Endothelial cell of umbilical vein (primary cell): ENCODE measurements around the gene KCTD5. TPM values are rescaled to one million over a fixed set of nuclear protein-coding genes. Genes with fewer than 3 reads are reported as not detected.

Experiments used
- BruUV-seq: library from RNA; stranded (reverse); fragments of 400-500 nt; replicated peaks from 2 replicates; lab custom pipeline; 2021; lab: Mats Ljungman, UMichigan
- CTCF ChIA-PET: fragments of 300-600, 350-600 bp; sonication (Branson Sonifier 250); formaldehyde crosslinking; loops from one replicate; lab custom pipeline; 2021; ENCODE audit warnings: antibody characterized with exemption, inconsistent platforms; lab: Charles Lee
- POLR2A ChIA-PET: fragments of 300-600, 350-600 bp; sonication (Branson Sonifier 250); formaldehyde crosslinking; loops from one replicate; lab custom pipeline; 2021; ENCODE audit warnings: antibody characterized with exemption, inconsistent platforms; lab: Charles Lee
- DNase-seq: peaks from one replicate; pipeline ENCODE4 v3.0.0-alpha.2; 2011; ENCODE audit warnings: low read depth, low spot score
- FAIRE-seq: peaks from 2 replicates; lab custom pipeline; 2011; peaks lifted over from hg19 to GRCh38; lab: Jason Lieb, UNC
- H2AFZ ChIP-seq: 2 replicates; pipeline ENCODE4 v1.6.0; 2012; ENCODE audit warnings: low read depth, low read length, control low read depth, inconsistent platforms
- H3K27ac ChIP-seq: 2 replicates; pipeline ENCODE4 v1.5.1; 2011; ENCODE audit warnings: low read depth, mild to moderate bottlenecking, control low read depth, low read length, moderate library complexity; ENCODE audit not compliant: insufficient read depth
- H3K27me3 ChIP-seq, 2 experiments: 2 replicates each; pipeline versions ENCODE4 v1.6.0 to v1.6.1; 2011; ENCODE audit warnings: low read length in 2 of 2, mixed read lengths in 1 of 2; ENCODE audit not compliant: control insufficient read depth in 2 of 2, insufficient read depth in 2 of 2
- H3K36me3 ChIP-seq, 2 experiments: 2 replicates in 1 of 2; 3 replicates in 1 of 2; pipeline ENCODE4 v1.5.1; 2011; ENCODE audit warnings: low read length in 2 of 2, mild to moderate bottlenecking in 1 of 2, moderate library complexity in 1 of 2; ENCODE audit not compliant: control insufficient read depth in 2 of 2, insufficient read depth in 2 of 2; ENCODE audit errors: extremely low read depth in 1 of 2
- H3K4me1 ChIP-seq: 3 replicates; pipeline ENCODE4 v1.5.1; 2011; ENCODE audit warnings: mild to moderate bottlenecking, low read length; ENCODE audit not compliant: control insufficient read depth, insufficient read depth; ENCODE audit errors: extremely low read depth
- H3K4me2 ChIP-seq: 2 replicates; pipeline ENCODE4 v1.6.1; 2011; ENCODE audit warnings: low read length, control low read depth, mixed read lengths; ENCODE audit not compliant: insufficient read depth
- H3K4me3 ChIP-seq, 3 experiments: fragments of 200-600 bp in 1 of 3; sonication (generic), shearing (Covaris generic) in 1 of 3; replicated peaks in 1 of 3; 2 replicates each; pipeline ENCODE4 v1.5.1; 2011 to 2016; ENCODE audit warnings: control low read depth in 3 of 3, low read length in 3 of 3, mild to moderate bottlenecking in 2 of 3, inconsistent platforms in 1 of 3, low read depth in 1 of 3, moderate library complexity in 1 of 3; ENCODE audit not compliant: insufficient read depth in 1 of 3
- H3K79me2 ChIP-seq: 2 replicates; pipeline ENCODE4 v1.6.0; 2012; ENCODE audit warnings: low read length, inconsistent platforms; ENCODE audit not compliant: control insufficient read depth, insufficient read depth
- H3K9ac ChIP-seq: replicated peaks from 2 replicates; pipeline ENCODE3; 2011; ENCODE audit warnings: low read length, control low read depth; ENCODE audit not compliant: insufficient read depth; ENCODE audit errors: extremely low read depth
- H3K9me1 ChIP-seq: replicated peaks from 3 replicates; pipeline ENCODE4 v1.6.0; 2011; ENCODE audit warnings: mild to moderate bottlenecking, low read length; ENCODE audit not compliant: control insufficient read depth, insufficient read depth; ENCODE audit errors: extremely low read depth
- H3K9me3 ChIP-seq: replicated peaks from 2 replicates; pipeline ENCODE4 v1.5.1; 2012; ENCODE audit warnings: low read length, inconsistent platforms; ENCODE audit not compliant: control insufficient read depth, insufficient read depth
- H4K20me1 ChIP-seq: replicated peaks from 2 replicates; pipeline ENCODE3; 2011; ENCODE audit warnings: mild to moderate bottlenecking, low read length; ENCODE audit not compliant: control insufficient read depth, insufficient read depth; ENCODE audit errors: extremely low read depth
- EZH2 ChIP-seq: IDR thresholded peaks from 2 replicates; pipeline ENCODE4 v1.6.1; 2012; ENCODE audit warnings: borderline replicate concordance, low read depth, mild to moderate bottlenecking, moderate library complexity, low read length, inconsistent platforms; ENCODE audit not compliant: severe bottlenecking
- FOS ChIP-seq: IDR thresholded peaks from 2 replicates; pipeline ENCODE4 v1.6.1; 2011; ENCODE audit warnings: mild to moderate bottlenecking, low read length, moderate library complexity, borderline replicate concordance; ENCODE audit not compliant: insufficient read depth
- GATA2 ChIP-seq: IDR thresholded peaks from 2 replicates; pipeline ENCODE4 v1.7.0; 2011; ENCODE audit warnings: low read depth, mild to moderate bottlenecking, moderate library complexity, mixed read lengths, low read length; ENCODE audit not compliant: insufficient read length, insufficient read depth
- JUN ChIP-seq: IDR thresholded peaks from 2 replicates; pipeline ENCODE4 v1.6.1; 2011; ENCODE audit warnings: borderline replicate concordance, low read depth; ENCODE audit not compliant: insufficient read length, insufficient read depth
- MYC ChIP-seq: IDR thresholded peaks from one replicate; pipeline ENCODE4 v1.6.1; 2011; ENCODE audit warnings: mild to moderate bottlenecking, low read depth, low read length
- POLR2A ChIP-seq: IDR thresholded peaks from 2 replicates; pipeline ENCODE4 v1.6.1; 2012; ENCODE audit warnings: low read depth, mild to moderate bottlenecking, control low read depth, low read length
- POLR2AphosphoS5 ChIP-seq: IDR thresholded peaks from 2 replicates; pipeline ENCODE4 v1.6.1; 2012; ENCODE audit warnings: low read depth, mild to moderate bottlenecking, control low read depth, low read length, moderate library complexity; ENCODE audit not compliant: insufficient read depth
- dilution Hi-C: fragments of 300-500 bp; cut with MboI; formaldehyde crosslinking; loops from one replicate; pipeline ENCODE4 v1.15.0; 2019; ENCODE audit warnings: low sequenced_read_pairs; ENCODE audit not compliant: extremely low pct_ligation_motif_present
- intact Hi-C: fragments of 100-400 bp; cut with micrococcal nuclease; formaldehyde crosslinking; loops from one replicate; pipeline ENCODE4 v1.10.0; 2022
- polyA plus RNA-seq, 4 experiments: library from polyadenylated mRNA; depleted of rRNA in 3 of 4; stranded (reverse) in 3 of 4; unstranded in 1 of 4; fragments of >200 nt; gene quantifications; 2 replicates each; pipeline versions ENCODE4 v1.2.1 to v1.2.3, GENCODE V29; 2011 to 2012; ENCODE audit warnings: missing spikeins in 1 of 4
- total RNA-seq: library from RNA; stranded (reverse); gene quantifications from 2 replicates; pipeline ENCODE4 v1.2.3, GENCODE V29; 2021
- TF ChIP-seq, protein P1 (sequence below), 2 donors: IDR thresholded peaks; 1 replicate in 1 of 2; 2 replicates in 1 of 2; pipeline ENCODE4 v1.5.1; 2011; ENCODE audit warnings: low read length in 2 of 2, mild to moderate bottlenecking in 2 of 2, moderate library complexity in 2 of 2, control low read depth in 1 of 2, inconsistent platforms in 1 of 2, low read depth in 1 of 2; ENCODE audit not compliant: insufficient read depth in 1 of 2; ENCODE audit errors: extremely low read depth in 1 of 2

The KCTD5 gene
- total and polyA plus RNA-seq, 2 donors (not counting 3 experiments of a cell fraction or from before 2014, with no cell fraction given), result 32.2 to 42.0 TPM

DNA sequence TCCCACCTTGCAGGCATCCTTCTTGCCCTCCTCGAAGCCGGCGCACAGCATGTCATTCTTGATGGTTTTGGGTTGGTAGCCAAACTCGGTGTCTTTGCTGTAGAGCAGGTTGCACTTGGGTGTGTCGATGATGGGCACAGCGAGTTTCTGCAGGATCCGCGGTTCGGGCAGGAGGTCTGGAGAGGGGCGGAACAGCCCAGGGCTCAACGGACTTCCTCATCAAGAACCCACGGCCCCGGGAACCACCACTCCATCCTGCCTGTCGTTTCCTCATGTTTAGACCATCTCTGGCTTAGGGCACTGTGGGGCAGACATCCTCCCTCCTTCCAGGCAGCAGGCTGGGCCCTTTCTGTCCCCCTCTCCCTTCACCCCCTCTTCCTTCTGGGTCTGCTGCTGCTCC is 31.2 kb downstream of the KCTD5 start:
- dilution Hi-C loops, result no loop called here
- H3K4me2 ChIP-seq, result no peak overlapping the region
- H3K4me3 ChIP-seq, result no peak overlapping the region
- H3K4me1 ChIP-seq, result no peaks in the 10 kb centered on the region
- H2AFZ ChIP-seq, result no peak overlapping the region
- peaks cover 0 to 2% of the 10 kb centered on the region in 2 experiments for H3K36me3 ChIP-seq
- intact Hi-C loops, result no loop called here
- no peak overlapping the region for H3K9ac ChIP-seq
- no peaks in the 10 kb centered on the region for H3K27me3 ChIP-seq
- DNase-seq (no peak), FAIRE-seq (no peak)
- CTCF ChIA-PET, result no interaction called here
- no peaks in the 10 kb centered on the region for H3K9me1 ChIP-seq
- POLR2A ChIA-PET, result no interaction called here
- H3K79me2 ChIP-seq, result no peaks in the 10 kb centered on the region
- no peaks in the 10 kb centered on the region for H4K20me1 ChIP-seq
- no peaks in the 10 kb centered on the region for H3K9me3 ChIP-seq
- TF ChIP-seq POLR2AphosphoS5 (no peak), JUN (no peak), POLR2A (no peak), FOS (no peak), MYC (no peak), GATA2 (no peak), EZH2 (no peak)
- TF ChIP-seq, protein P1, sequence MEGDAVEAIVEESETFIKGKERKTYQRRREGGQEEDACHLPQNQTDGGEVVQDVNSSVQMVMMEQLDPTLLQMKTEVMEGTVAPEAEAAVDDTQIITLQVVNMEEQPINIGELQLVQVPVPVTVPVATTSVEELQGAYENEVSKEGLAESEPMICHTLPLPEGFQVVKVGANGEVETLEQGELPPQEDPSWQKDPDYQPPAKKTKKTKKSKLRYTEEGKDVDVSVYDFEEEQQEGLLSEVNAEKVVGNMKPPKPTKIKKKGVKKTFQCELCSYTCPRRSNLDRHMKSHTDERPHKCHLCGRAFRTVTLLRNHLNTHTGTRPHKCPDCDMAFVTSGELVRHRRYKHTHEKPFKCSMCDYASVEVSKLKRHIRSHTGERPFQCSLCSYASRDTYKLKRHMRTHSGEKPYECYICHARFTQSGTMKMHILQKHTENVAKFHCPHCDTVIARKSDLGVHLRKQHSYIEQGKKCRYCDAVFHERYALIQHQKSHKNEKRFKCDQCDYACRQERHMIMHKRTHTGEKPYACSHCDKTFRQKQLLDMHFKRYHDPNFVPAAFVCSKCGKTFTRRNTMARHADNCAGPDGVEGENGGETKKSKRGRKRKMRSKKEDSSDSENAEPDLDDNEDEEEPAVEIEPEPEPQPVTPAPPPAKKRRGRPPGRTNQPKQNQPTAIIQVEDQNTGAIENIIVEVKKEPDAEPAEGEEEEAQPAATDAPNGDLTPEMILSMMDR (IDR thresholded peaks at IDR 0.05; ENCODE audit: extremely low read depth in 1 of 2, insufficient read depth in 1 of 2, low read depth in 1 of 2, low read length in 2 of 2), result no peak
- no peak overlapping the region for H3K27ac ChIP-seq
- BruUV-seq, result no TSS peak
